Lung (tissue), 12 donors: ENCODE results near the gene TTC39C. TPM values are rescaled to one million over a fixed set of nuclear protein-coding genes. Genes with fewer than 3 reads are reported as not detected.

ENCODE experiments used
- ATAC-seq: fragments of 200-7000 bp; cut with Tn5 transposase; one replicate; pipeline ENCODE4 v1.9.1; 2020; ENCODE audit warnings: moderate number of reproducible peaks; ENCODE audit not compliant: insufficient read depth, low FRiP score
- DNase-seq, 3 donors: peaks; one replicate each; pipeline ENCODE4 v3.0.0-alpha.2; 2013 to 2017
- H3K27ac ChIP-seq, 2 donors: one replicate each; pipeline ENCODE4 v1.5.1; 2013; ENCODE audit warnings: mild to moderate bottlenecking in 2 of 2, moderate library complexity in 2 of 2, control low read depth in 1 of 2, inconsistent platforms in 1 of 2, low read depth in 1 of 2, low read length in 1 of 2
- H3K27me3 ChIP-seq, 3 donors: one replicate each; pipeline ENCODE4 v1.5.1; 2013; ENCODE audit warnings: low read length in 2 of 3; ENCODE audit not compliant: control insufficient read depth in 3 of 3, insufficient read depth in 3 of 3
- H3K36me3 ChIP-seq, 4 donors: one replicate each; pipeline ENCODE4 v1.5.1; 2013; ENCODE audit warnings: low read length in 4 of 4, mild to moderate bottlenecking in 1 of 4, moderate library complexity in 1 of 4; ENCODE audit not compliant: control insufficient read depth in 4 of 4, insufficient read depth in 4 of 4
- H3K4me1 ChIP-seq, 5 donors: one replicate each; pipeline ENCODE4 v1.5.1; 2013; ENCODE audit warnings: low read length in 5 of 5, mild to moderate bottlenecking in 2 of 5, moderate library complexity in 1 of 5; ENCODE audit not compliant: control insufficient read depth in 5 of 5, insufficient read depth in 5 of 5
- H3K4me3 ChIP-seq: one replicate; pipeline ENCODE4 v1.5.1; 2013; ENCODE audit warnings: mild to moderate bottlenecking, control low read depth, moderate library complexity
- H3K9ac ChIP-seq, 2 donors: one replicate each; pipeline ENCODE4 v1.5.1; 2013; ENCODE audit warnings: low read length in 2 of 2, control low read depth in 1 of 2; ENCODE audit not compliant: insufficient read depth in 1 of 2
- H3K9me3 ChIP-seq, 4 donors: one replicate each; pipeline ENCODE4 v1.5.1; 2013; ENCODE audit warnings: low read length in 3 of 4, mild to moderate bottlenecking in 1 of 4, moderate library complexity in 1 of 4; ENCODE audit not compliant: control insufficient read depth in 4 of 4, insufficient read depth in 3 of 4
- WGBS, 2 donors: extraction: QIAGEN DNeasy Blood & Tissue Kit; methylation state at CpG; one replicate each; pipeline ENCODE4 v1.1.7; 2013; 5-methylcytosine and 5-hydroxymethylcytosine counted together
- polyA plus RNA-seq, 2 donors: library from polyadenylated mRNA; stranded (reverse); fragments of 200-250 nt; gene quantifications; one replicate each; pipeline ENCODE4 v1.2.1, GENCODE V29; 2013
- total RNA-seq, 2 donors: library from RNA; depleted of rRNA in 1 of 2; stranded (reverse); fragments of >200 nt in 1 of 2; gene quantifications; one replicate each; pipeline ENCODE4 v1.2.1, GENCODE V29; 2014 to 2021
- TF ChIP-seq, protein P1 (sequence below): IDR thresholded peaks from 2 replicates; pipeline ENCODE4 v1.5.1; 2012; ENCODE audit warnings: mild to moderate bottlenecking; ENCODE audit errors: control extremely low read depth, extremely low read depth
- donor health status: control.
- donor health status: control.
- donor health status: Bipolar disorder and iron deficiency.
- donor health status: healthy.
- donor health status: DM: yes; HTN: yes; CAD: no.

TTC39C gene
- total and polyA plus RNA-seq, 4 donors, result 6.0 to 33.5 (median 19.3) TPM

DNA sequence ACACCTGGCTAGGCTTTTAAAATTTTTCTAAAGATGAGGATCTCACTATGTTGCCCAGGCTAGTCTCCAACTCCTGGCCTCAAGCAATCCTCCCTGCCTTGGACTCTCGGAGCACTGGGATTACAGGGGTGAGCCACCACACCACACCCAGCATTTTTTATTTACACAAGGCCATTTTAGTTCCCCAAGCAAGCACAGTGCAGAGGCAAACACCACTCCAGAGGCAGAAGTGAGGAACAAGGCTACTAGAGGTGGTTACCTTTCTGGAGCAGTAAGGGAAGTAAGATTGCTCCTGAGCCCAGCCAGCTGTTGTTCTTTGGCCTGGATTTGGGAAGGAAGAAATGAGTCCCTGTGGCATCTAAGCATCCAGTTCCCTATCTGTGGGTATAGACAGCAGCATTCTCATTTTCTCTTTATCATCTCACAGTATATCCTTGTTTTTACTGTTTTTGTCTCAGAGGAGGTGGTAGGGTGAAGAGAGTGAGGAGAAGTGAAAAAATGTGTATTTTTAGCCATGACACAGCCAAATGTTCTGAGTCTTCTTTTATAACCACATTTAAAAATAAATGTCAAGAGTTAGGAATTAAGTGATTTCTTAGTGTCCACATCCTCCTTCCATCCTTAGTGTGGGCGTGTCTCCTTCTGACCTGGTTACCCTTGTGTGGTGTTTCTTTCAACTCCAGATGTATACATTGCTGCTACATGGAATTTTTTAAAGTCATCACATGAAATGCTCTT is 10.5 kb upstream of the TTC39C start:
- no peaks in the 10 kb centered on the region for H3K4me1 ChIP-seq
- H3K27me3 ChIP-seq, result peaks cover 0 to 5% (median 1%) of the 10 kb centered on the region in 3 donors
- ATAC-seq (no peak), DNase-seq (no peak)
- TF ChIP-seq, protein P1, sequence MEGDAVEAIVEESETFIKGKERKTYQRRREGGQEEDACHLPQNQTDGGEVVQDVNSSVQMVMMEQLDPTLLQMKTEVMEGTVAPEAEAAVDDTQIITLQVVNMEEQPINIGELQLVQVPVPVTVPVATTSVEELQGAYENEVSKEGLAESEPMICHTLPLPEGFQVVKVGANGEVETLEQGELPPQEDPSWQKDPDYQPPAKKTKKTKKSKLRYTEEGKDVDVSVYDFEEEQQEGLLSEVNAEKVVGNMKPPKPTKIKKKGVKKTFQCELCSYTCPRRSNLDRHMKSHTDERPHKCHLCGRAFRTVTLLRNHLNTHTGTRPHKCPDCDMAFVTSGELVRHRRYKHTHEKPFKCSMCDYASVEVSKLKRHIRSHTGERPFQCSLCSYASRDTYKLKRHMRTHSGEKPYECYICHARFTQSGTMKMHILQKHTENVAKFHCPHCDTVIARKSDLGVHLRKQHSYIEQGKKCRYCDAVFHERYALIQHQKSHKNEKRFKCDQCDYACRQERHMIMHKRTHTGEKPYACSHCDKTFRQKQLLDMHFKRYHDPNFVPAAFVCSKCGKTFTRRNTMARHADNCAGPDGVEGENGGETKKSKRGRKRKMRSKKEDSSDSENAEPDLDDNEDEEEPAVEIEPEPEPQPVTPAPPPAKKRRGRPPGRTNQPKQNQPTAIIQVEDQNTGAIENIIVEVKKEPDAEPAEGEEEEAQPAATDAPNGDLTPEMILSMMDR, result no peak
- H3K4me3 ChIP-seq, result no peak overlapping the region
- no peak overlapping the region for H3K27ac ChIP-seq
- H3K9me3 ChIP-seq, result no peaks in the 10 kb centered on the region
- H3K36me3 ChIP-seq, result no peaks in the 10 kb centered on the region
- 78 to 82% methylated on average over 2 of the region's 2 CpGs for WGBS, 2 donors
- H3K9ac ChIP-seq, result no peak overlapping the region

DNA sequence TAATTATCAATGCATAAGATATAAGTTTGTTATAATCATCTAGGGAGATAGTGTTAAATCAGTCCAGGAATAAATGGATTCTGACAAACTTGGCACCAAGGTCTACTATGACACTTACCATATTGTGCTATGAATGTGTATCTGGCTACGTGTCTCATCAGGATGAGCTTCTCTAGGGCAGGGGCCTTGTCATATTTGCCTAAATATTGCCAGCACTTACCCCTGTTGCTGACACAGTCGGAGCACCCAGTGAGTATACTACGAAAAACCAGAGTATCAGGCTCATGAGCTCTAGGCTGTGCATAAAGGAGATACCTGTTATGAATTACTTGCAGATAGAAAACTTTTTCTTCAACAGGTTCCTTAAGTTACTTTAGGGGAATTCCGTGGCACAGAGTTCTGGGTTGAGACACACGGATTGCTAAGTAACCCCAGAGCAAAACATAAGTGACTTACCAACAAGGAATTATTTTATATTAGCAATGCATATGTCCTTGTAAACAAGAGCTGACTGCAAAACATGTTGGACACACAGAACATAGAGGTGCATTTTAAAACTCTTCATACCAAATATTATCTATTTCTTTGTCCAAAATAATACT is 7.7 kb upstream of the TTC39C start:
- H3K27me3 ChIP-seq, result peaks cover 0 to 19% (median 12%) of the 10 kb centered on the region in 3 donors
- no peak overlapping the region for H3K27ac ChIP-seq
- ATAC-seq, result no peak
- whole genome bisulfite sequencing, 2 donors, result 88 to 96% methylated on average over 5 of the region's 5 CpGs
- H3K36me3 ChIP-seq, result no peaks in the 10 kb centered on the region
- H3K9me3 ChIP-seq, result no peaks in the 10 kb centered on the region
- TF ChIP-seq, protein P1, result no peak
- H3K4me1 ChIP-seq, result no peaks in the 10 kb centered on the region
- no peak for DNase-seq
- H3K4me3 ChIP-seq, result no peak overlapping the region
- no peak overlapping the region for H3K9ac ChIP-seq

DNA sequence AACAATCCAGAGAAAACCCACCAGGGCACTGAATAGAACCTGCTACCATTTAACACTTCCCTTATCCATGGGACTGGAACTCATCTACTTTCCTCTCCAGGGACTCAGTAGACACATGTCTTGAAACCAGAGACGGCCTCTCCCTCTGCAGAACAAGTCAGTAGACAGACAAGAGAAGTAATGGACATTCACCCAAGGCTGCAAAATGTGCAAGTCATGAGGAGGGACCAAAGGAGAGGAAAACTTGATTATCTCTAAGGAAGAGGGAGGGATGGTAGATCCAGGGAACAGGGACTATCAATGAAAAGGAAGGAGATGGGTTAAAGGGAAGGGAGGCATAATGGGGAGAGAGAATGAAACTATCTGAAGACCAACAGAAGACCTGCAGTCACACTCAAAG is 5.3 kb upstream of the TTC39C start:
- no peak overlapping the region for H3K27ac ChIP-seq
- no peak overlapping the region for H3K4me3 ChIP-seq
- H3K9ac ChIP-seq, result no peak overlapping the region
- ATAC-seq, result no peak
- no peaks in the 10 kb centered on the region for H3K9me3 ChIP-seq
- no peaks in the 10 kb centered on the region for H3K36me3 ChIP-seq
- H3K27me3 ChIP-seq, result peaks cover 0 to 19% (median 17%) of the 10 kb centered on the region in 3 donors
- WGBS, 2 donors, result 83 to 93% methylated on average over 1 of the region's 1 CpG
- TF ChIP-seq, protein P1, result no peak
- no peak for DNase-seq
- peaks cover 0 to 6% (median 0%) of the 10 kb centered on the region in 5 donors for H3K4me1 ChIP-seq
